GM18868 (cell line): ENCODE data around the gene PTN.

Source experiments
- ATAC-seq: cut with Tn5 transposase; IDR thresholded peaks from one replicate; pipeline ENCODE4 v1.9.1; 2021; ENCODE audit warnings: mild to moderate bottlenecking, moderate library complexity; ENCODE audit not compliant: unreplicated experiment

PTN gene

GRCh38 chr7:137324796-137325696 lies 18.5 kb downstream of the PTN start:
- no peak for ATAC-seq

GRCh38 chr7:137316648-137317353 lies 26.7 kb downstream of the PTN start:
- no peak for ATAC-seq

GRCh38 chr7:137313201-137313600 lies 30.3 kb downstream of the PTN start:
- no peak for ATAC-seq

- no peak for ATAC-seq
These were observed 36.8 kb downstream of the PTN start for GRCh38 chr7:137306748-137307147.

- ATAC-seq, result no peak
These were observed 37.5 kb downstream of the PTN start for GRCh38 chr7:137305901-137306621.

- no peak for ATAC-seq
These were observed 38.8 kb downstream of the PTN start for GRCh38 chr7:137304624-137305235.

GRCh38 chr7:137304165-137304564 lies 39.4 kb downstream of the PTN start:
- ATAC-seq, result no peak

GRCh38 chr7:137302081-137302480 lies 41.5 kb downstream of the PTN start:
- ATAC-seq, result no peak

- no peak for ATAC-seq
These were observed 45.1 kb downstream of the PTN start for GRCh38 chr7:137298464-137298794.

- ATAC-seq, result no peak
These were observed 45.7 kb downstream of the PTN start for GRCh38 chr7:137297551-137298463.

GRCh38 chr7:137296576-137296975 lies 47.0 kb downstream of the PTN start:
- no peak for ATAC-seq

- no peak for ATAC-seq
These were observed 47.7 kb downstream of the PTN start for GRCh38 chr7:137295739-137296324.

GRCh38 chr7:137289101-137289500 lies 54.4 kb downstream of the PTN start:
- no peak for ATAC-seq

GRCh38 chr7:137287651-137288258 lies 55.8 kb downstream of the PTN start:
- ATAC-seq, result no peak

- ATAC-seq, result no peak
These were observed 60.4 kb downstream of the PTN start for GRCh38 chr7:137283153-137283552.

GRCh38 chr7:137282043-137282442 lies 61.5 kb downstream of the PTN start:
- ATAC-seq, result no peak

- ATAC-seq, result no peak
These were observed 67.3 kb downstream of the PTN start for GRCh38 chr7:137276189-137276588.

- no peak for ATAC-seq
These were observed 71.3 kb downstream of the PTN start for GRCh38 chr7:137272249-137272648.

GRCh38 chr7:137269240-137269639 lies 74.3 kb downstream of the PTN start:
- ATAC-seq, result no peak
